Limb (tissue), 2 donors: ENCODE measurements around the gene KIAA0753.
A peak's percentile ranks its signal among the peaks of the same experiment; 100 is the strongest.

Experiments
- DNase-seq, 2 donors: peaks; one replicate each; pipeline ENCODE4 v3.0.0-alpha.2; 2016; ENCODE audit errors: extremely low spot score in 2 of 2

The KIAA0753 gene

GRCh38 chr17:6640536-6641246 is at the start of gene KIAA0753, which contains the start of gene TXNDC17:
KIAA0753 (minus strand) TSS chr17:6640711; CDS start chr17:6635103, 5,608 bp downstream.
TXNDC17 (plus strand) TSS chr17:6641060; CDS start chr17:6641083, 23 bp downstream.
- DNase-seq = peak; percentile 92 to 93

DNA sequence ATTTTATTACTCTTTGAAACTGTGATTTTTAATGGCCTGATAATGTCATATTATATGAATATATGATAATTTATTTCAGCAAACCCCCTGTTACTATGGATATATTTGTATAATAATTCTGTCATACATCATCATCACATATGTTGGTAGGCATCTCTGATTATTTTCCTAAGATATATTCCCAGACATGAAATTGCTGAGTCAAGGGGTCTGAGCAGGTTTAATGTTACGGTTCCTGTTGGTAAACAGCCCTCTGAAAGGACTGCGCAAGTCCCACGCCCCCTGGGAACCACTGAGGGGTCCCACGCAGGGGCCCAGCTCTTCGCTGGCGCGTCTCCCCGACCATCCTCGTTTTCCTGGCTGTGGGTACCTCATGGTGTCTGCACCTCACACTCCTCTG is 48.4 kb upstream of the KIAA0753 start:
- no peak for DNase-seq

DNA sequence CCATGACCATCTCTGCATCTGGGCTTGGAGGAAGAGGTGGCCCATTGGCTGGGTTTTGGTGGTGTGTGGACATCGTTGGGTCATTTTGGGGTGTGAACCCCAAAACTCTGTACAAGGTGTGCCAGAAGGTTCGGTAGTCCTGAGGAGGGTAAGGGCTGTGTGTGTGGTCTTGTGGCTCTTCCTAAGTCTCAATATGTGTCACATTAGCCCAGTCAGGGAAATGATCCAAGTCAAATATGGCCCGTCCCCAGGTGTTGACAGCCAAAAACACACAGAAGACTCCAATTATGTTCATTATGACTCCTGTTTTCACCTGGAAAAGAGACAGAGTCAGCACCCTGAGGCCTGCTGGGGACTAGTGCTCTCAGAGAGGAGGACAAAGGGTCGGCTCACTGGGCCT is 45.5 kb upstream of the KIAA0753 start:
- no peak for DNase-seq

- no peak for DNase-seq
These were observed 44.6 kb upstream of the KIAA0753 start for GRCh38 chr17:6684881-6685767.

GRCh38 chr17:6684460-6684783 is 43.9 kb upstream of the KIAA0753 start:
- DNase-seq = no peak

GRCh38 chr17:6683730-6684459 is 43.4 kb upstream of the KIAA0753 start:
- no peak for DNase-seq

GRCh38 chr17:6683081-6683684 is 42.7 kb upstream of the KIAA0753 start:
- DNase-seq = no peak

DNA sequence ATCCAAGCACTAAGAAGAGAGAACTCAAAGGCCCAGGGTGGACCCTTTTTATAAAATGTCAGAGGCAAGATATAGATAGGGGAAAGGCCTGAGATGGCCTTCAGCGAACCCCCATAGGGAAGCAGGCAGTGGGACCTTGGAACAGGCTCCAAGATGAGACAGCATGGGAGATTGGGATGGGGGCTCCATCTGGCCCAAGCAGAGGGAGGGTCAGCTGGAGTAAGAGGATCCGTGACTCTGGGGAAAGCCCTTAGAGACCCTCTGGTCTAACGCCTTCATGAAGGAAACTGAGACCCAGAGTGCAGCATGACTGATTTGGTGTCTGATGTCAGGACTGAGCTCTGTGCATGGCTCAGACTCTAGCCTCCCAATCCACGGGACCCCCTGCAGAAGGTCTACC is 41.8 kb upstream of the KIAA0753 start:
- DNase-seq = no peak

DNA sequence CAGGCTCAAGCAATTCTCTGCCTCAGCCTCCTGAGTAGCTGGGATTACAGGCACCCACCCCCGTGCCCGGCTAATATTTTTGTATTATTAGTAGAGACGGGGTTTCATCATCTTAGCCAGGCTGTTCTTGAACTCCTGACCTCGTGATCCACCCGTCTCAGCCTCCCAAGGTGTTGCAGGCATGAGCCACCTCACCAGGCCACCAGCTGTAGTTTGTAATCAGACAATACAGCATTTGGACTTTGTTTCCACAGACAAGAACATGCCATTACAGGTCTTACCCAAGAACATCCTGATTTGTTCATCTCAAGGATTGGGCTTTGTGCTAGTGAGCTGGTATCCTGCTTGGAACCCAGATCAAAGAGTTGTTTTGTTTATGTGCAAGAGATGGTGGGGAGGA is 41.2 kb upstream of the KIAA0753 start:
- DNase-seq = no peak

- no peak for DNase-seq
These were observed 40.7 kb upstream of the KIAA0753 start for GRCh38 chr17:6681176-6681575.

DNA sequence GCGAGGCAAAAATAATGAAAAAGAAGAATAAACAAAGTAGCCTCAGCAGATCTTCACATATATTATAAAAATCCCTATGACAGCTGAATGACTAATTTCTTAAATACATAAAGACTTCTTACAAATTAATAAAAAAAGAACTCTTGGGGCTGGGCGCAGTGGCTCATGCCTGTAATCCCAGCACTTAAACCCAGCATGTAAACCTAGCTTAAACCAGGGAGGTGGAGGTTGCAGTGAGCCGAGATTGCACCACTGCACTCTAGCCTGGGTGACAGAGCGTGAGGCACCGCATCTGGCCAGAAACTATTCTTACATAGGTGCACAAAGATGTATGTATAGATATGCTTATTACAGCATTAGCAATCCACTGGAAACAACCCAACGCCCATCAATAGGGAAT is 38.7 kb upstream of the KIAA0753 start:
- no peak for DNase-seq

DNA sequence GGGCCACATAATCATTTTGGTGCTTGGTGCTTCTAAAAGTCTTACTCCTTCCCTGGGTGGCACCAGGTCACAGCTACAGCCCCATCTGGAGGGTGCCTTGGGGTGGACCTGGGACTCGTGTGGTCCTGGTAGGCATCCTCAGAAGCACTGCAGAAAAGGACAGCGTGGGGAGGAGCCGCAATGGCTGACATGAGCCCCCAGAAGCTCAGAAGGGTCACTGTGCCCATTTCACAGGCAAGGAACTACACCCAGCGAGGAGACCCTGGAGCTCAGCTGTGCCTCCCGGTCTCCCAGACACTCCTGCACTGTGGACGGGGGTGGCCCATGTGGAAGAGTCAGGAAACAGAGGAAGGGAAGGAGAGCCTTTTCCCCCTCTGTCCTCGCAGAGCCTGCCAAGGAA is 37.4 kb upstream of the KIAA0753 start:
- no peak for DNase-seq

GRCh38 chr17:6677158-6677831 is 36.8 kb upstream of the KIAA0753 start:
- DNase-seq = peak in 1 of 2 donors; percentile 33

GRCh38 chr17:6676802-6677157 is 36.3 kb upstream of the KIAA0753 start:
- DNase-seq = no peak

DNA sequence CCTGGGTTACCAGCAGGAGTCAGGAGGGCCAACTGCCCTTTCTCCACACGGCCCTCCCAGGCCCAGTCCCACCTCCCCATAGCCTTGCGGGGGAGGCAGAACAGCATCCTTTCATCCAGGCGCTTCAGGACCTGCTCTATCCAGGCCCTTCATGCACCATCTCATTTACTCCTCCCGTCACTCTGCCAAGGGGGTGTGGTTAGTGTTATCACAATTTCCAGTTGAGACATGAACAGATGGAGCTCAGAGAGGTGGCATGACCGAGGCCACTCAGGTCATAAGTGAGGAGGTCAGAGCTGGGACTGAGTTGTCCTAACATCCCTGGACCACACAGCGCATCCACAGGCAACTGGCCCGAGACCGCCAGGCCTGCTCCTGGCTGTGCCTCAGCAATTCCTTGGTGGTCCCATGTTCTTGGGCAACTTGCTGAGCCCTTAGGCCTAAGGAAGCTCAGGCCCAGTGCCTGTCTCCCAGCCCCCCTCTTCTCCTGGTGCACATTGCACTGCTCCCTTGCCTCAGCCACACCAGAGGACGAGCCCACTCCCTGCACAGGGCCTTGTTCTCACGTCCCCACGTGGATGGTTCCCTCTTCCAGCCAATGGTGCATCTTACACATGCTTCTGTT is 34.8 kb upstream of the KIAA0753 start:
- no peak for DNase-seq

DNA sequence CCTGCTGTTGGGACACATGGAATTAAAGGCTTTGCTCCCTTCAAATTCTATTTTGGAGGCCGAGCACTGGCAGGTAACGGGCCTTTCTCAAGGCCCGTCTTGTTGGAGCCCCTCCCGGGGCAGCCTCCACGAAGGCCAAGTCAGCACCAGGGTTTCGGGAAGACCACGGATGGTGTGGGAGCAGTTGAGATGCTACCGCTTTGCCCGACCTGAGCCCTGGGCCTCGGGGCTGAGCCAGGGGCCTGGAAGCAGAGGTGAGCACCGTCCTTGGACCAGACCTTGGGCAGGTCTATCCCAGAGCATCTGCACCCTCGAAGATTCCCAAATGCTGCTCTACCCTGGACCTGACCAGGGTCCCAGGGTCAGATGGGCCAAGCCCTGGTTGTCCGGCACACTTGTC is 34.1 kb upstream of the KIAA0753 start:
- no peak for DNase-seq

GRCh38 chr17:6671431-6671830 is 30.9 kb upstream of the KIAA0753 start:
- DNase-seq = no peak

DNA sequence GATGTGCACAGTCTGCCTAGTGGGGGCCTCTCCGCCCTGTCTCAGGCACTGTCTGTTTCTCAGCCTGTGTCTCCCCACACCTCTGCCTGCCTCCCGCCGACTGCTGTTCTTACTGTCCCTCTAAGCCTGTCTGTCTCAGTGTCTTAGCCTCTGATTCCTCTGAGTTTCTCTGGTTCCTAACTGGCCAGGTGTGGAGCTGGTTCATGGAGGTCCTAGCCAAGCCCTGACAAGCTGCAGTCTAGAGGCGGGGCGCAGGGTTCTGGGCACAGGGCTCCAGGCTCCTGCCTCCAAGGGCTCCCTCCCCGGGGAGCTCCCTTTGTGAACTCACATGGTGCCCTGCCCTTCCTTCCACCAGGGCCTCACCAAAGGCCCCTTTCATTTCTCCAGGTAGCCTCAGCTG is 30.5 kb upstream of the KIAA0753 start:
- no peak for DNase-seq

GRCh38 chr17:6670571-6670970 is 30.1 kb upstream of the KIAA0753 start:
- DNase-seq = no peak

GRCh38 chr17:6669479-6670212 is 29.1 kb upstream of the KIAA0753 start:
- DNase-seq = no peak
